ENCODE data around the gene MAD1L1. TPM values are rescaled to one million over a fixed set of nuclear protein-coding genes. Genes with fewer than 3 reads are reported as not detected.
A peak's percentile ranks its signal among the peaks of the same experiment; 100 is the strongest.
"Not testable (repeated sequence)": the region's sequence is repeated elsewhere in the genome, so short reads cannot be mapped to it uniquely, and the experiment has no call there.

The MAD1L1 gene
- total RNA-seq, 2 donors from 2014 or later, result 18.9 to 24.9 TPM

DNA sequence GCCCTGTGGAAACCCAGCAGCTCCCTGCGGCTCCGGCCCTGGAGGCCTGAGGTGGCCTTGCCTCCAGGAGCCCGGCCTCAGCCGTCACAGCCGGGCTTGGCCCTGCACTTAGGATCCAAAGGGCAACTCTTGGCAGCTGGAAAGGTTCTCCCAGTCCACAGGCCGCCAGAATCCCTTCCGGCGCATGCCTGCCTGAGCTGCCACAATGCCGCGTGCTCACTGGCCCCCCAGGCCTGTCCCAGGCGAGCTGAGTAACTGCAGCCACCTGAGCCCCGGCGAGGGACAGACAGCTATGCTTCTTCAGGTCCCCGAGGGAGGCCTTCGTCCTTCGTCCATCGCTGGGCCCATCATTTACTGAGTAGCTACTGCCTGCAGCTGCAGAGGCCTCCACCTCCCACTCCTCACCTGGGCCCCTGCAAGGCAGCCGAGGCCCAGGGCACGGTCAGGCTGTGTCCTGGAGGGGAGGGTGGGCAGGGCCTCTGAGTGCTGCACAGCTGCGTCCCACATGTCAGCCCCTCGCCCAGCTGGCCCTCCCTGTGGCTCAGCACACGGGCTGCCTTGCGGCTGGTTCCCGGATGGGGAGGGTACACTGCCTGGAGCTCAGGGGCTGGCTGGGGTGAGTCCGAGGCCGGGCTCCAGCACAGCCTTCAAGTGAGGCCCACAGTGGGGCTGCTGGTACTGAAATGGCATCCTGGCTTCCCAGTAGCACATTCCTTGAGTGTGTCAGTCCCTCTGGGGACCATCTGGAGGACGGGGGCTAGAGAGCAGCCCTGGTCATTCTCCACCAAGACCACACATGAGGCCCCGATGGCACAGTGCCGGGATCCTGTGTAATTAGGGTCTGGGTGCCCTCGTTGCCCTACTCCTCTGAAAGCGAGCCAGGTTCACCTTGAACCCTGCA, 390.2 kb downstream of the MAD1L1 start:
- DNase-seq (peak; percentile 21), ATAC-seq (peak in 1 of 2 donors; percentile 29)
- intact Hi-C loops (cut with DNase I), result no loop called here

DNA sequence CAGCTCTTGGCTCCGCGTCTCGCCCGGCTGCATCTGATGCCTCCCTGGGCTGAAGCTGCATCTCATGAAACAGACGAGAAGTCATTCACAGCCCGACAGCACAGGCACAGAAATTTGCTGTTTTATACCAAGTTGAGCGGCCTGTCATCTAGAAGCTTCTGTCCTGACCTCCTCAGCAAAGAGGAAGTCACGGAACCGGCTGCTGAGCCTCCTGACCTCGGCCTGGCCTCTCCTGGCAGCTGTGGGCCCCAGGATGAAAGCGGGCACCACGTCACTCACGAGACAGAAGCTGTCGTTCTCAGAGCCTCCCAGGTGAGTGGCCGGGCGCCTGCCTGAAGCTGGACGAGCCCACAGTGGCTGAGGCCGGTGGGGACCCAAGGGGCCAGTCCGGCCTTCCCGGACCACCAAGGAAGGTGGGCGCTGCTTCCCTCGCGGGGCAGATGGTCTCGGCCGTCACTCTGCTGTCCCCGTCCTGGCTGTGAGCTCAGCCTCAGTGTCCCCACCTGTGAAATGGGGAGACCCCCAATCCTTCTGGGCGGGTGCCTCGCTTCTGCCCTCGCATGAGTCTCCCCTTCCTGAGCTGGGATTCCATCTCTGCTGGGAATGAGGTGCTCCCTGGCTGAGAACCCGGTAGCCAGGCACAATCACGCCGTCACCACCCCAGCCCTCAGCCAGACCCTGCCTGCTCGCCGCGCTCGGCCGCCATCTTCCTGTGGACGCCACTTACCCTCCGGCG, 391.3 kb downstream of the MAD1L1 start:
- peak; percentile 15 for DNase-seq
- intact Hi-C loops (cut with DNase I); ATAC-seq: not testable (repeated sequence)

DNA sequence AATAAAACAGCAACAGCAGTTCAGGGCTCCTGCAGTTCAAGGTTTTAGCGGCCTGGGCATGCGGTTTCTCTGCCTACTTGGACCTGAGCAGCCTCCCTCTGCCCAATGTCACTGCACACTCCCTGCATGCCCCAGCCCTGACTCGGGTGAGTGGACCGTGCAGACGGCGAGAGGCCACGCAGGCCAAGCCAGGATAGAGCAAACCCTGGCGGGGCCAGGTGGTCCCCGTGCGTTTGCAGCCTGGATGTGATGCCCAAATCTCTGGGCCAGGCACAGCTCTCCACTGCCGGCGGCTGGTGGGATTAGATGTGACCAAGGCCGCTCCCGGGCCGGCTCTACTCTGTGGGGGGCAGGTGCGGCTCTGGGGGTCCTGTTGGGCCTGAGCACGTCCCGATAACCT, 392.0 kb downstream of the MAD1L1 start:
- intact Hi-C loops (cut with DNase I); ATAC-seq; DNase-seq: not testable (repeated sequence)

DNA sequence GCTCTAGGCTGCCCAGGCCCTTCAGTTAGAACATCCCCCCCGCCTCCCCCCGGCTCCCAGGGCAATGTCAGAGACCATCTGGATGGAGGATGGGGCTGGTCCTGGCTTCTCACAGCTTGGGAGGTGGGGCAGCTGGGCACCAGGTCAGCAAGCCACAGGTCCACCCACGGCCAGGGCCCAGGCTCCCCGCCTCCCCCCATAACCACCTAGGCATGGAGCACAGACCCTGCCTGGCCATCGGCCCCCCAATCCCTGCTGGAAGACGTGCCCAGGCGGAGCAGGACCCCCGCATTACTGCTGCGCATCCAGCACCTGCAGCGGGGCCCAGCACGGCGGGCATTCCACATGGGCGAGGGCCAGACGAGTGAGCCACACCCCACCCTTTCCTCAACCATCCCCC, 393.0 kb downstream of the MAD1L1 start:
- intact Hi-C loops (cut with DNase I), result no loop called here
- ATAC-seq, result no peak
- peak; percentile 12 for DNase-seq

DNA sequence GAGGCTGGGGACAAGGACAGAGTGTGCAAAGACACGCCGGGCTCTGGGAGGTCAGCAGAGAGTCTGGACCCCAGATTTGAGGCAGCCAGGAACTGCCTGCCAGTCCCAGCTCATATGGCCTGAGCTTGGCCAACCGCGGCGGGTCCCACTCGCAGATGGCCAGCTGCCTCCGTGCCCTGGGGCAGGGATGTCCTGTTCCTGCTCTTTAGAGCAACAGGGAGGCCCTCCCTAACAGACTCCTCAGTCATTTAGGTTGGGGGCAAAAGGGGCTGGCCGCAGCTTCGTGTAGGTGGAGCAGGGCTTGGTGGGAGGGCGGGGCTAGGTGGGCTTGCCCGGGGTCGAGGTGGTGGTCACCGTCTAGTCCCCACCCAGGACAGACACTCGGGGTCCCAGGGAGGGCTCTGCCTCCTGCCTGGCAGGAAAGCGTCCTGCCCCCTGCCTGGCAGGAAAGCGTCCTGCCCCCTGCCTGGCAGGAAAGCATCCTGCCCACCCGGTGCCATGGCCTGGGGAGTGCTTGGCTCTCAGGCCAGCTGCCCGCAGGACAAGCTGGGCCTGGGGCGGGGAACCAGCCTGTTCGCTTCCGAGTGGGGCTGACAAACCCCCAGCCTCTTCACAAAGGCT, 393.7 kb downstream of the MAD1L1 start:
- intact Hi-C loops (cut with DNase I); ATAC-seq: not testable (repeated sequence)
- DNase-seq, result peak; percentile 8

DNA sequence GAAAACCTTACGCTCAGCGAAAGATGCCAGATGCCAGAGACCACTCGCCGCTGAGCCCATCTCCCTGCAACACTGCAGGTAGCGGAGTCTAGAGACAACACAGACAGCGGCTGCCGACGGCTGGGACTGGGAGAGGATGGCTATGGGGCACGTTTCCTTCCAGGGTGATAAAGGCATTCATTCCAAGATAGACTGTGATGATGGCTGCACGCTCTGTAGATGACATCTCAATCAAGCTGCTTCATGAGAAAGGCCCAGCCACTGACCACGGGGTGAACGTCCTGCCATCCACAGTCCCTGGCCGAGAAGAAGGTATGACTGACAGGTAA, 394.2 kb downstream of the MAD1L1 start:
- intact Hi-C loops (cut with DNase I); ATAC-seq; DNase-seq: not testable (repeated sequence)

DNA sequence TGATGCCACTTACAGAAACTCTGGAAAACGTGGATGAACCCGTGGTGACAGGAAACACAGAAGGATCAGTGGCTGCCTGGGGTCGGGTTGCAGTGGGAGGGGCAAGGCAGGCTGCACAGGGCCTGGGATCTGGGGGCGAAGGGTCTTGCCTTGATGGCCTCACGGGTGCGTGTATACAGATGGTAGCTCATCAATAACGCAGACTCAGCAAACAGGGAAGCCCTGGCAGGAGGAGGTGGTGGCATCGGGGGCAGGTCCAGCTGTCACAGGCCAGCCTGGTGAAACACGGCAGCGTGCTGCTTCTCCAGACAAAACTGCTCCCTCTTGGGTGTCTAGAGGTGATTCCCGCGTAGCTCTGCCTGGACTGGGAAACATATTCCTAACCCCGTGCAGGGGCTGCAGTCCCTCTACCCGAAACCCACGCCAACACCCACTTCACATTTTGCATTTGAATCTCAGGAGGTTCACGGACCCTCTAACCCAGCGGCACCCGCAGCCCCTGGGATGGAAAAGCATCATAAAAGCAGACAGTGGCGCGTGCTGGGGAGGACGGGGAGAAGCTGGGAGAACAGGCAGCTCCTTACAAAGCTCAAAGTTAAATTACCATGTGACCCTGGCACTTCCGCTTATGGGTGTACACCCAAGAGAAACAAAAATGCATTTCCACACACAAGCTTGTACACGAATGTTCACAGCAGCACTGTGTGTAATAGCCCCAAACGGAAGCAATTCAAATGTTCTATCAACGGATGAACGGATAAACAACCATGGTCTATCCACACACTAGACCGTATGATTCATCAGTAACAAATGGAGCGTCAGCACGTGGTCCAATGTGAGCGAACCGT, 394.8 kb downstream of the MAD1L1 start:
- DNase-seq; intact Hi-C loops (cut with DNase I); ATAC-seq: not testable (repeated sequence)

DNA sequence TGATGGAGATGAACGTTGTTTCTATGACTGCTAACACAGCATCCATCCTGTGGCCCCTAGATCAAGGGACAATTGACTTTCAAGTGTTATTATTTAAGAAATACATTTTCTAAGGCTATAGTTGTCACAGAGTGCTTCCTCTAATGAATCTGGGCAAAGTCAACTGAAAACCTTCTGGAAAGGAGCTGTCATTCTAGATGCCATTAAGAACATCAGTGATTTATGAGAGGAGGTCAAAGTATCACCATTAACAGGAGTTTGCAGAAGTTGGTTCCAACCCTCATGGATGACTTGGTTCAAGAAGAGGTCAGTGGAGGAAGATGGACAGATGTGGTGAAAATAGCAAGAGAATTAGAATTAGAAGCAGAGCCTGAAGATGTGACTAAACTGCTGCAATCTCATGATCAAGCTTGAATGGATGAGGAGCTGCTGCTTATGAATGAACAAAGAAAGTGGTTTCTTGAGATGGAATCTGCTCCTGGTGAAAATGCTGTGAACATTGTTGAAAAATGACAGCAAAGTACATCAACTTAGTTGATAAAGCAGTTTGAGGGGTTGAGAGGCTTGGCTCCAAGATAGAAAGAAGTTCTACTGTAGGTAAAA, 400.7 kb downstream of the MAD1L1 start:
- DNase-seq; ATAC-seq; intact Hi-C loops (cut with DNase I): not testable (repeated sequence)

DNA sequence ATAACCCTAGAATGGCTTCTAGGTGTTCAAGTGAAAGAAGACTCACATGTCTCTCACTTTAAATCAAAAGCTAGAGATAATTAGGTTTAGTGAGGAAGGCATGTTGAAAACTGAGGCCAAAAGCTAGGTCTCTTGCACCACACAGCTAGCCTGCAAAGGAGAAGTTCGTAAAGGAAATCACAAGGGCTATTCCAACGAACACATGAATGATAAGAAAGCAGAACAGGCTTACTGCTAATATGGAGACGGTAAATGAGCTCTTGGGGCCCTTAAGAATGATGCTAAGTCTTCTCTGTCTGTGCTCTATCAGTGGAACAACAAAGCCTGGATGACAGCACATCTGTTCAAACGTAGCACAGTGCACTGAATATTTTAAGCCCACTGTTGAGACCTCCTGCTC, 401.3 kb downstream of the MAD1L1 start:
- DNase-seq; ATAC-seq; intact Hi-C loops (cut with DNase I): not testable (repeated sequence)

DNA sequence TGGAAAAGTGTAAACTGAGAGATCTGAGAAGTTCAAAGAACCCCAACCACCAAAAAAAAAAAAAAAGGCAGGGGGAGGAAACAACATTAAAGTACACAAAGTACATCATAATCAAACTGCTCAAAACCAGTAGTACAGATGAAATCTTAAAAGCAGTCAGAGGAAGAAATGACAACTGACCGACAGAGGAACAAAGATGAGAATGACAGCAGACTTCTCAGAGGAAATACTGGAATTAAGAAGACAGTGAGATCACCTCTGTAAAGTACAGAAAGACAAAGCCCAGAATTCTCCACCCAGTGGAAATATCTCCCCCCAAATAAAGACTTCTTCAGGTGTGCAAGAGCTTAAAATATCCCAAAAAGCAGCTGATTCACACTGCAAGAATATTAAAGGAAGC, 403.1 kb downstream of the MAD1L1 start:
- ATAC-seq; DNase-seq; intact Hi-C loops (cut with DNase I): not testable (repeated sequence)

DNA sequence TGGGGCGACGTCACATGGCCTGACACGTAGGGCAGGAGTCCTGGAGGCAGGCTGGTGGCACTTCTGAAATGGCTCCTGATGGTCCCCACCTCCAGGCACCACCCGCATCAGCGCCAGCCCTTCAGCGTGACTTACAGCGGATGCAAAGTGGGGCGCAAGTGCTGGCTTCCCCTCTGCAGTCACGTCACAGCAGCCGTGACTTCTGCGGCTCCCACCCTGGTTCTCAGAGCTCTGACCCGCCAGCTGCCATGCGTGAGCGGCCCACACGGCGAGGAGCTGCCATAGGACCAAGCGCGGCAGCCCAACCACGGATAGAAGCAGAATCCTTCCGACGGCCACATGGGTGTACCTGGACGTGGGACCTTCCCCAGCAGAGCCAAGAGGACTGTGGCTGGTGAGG, 403.6 kb downstream of the MAD1L1 start:
- intact Hi-C loops (cut with DNase I), result no loop called here
- no peak for ATAC-seq
- DNase-seq, result no peak

DNA sequence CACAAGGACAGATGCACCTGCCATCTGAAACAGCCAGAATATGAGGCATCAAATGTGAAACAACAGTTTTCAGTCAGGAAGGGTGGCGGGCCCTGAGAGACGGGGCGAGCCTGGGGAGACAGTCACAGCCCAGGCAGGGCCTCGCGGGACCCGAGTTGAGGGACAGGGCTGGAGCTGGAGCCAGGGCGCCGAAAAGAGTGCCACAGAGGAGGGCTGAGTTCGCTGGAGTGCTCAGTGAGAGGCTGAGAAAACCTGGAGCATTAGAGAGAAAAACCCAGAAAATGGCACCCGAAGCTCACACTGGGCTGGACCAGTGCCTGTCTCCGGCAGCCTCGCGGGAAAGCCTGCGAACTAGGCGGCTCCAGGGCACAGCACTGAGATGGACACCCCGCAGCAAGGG, 404.6 kb downstream of the MAD1L1 start:
- intact Hi-C loops (cut with DNase I); ATAC-seq; DNase-seq: not testable (repeated sequence)

DNA sequence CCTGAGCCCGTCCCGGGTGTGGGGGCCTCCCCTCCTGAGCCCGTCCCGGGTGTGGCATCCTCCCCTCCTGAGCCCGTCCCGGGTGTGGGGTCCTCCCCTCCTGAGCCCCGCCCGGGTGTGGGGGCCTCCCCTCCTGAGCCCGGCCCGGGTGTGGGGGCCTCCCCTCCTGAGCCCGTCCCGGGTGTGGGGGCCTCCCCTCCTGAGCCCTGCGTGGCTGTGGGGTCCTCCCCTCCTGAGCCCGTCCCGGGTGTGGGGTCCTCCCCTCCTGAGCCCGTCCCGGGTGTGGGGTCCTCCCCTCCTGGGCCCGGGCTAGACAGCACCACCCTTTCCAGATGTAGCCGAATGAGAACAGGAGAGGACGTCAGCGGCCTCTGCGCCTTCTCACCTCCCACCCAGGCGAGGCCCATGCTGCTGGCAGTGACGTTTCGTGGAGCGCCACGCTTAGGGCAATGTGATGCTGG, 405.2 kb downstream of the MAD1L1 start:
- DNase-seq; intact Hi-C loops (cut with DNase I); ATAC-seq: not testable (repeated sequence)

DNA sequence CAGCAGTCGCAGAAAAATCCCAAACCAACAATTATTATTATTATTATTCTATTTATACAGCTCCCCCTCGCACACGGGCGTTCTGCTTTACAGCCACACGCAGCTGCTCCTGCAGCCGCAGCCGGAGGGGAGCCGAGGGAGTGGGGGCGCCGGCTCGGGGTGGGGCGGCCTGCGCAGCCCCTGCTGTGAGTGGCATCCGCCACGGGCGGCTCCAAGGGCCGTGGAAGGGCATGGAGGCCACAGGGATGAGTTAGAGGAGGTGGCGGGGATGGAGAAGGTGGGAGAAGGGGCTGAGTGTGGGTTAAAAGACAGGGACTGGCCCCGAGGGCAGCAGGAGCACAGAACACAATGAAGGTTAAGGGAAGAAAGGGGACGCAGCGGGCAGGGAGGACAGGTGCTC, 405.8 kb downstream of the MAD1L1 start:
- intact Hi-C loops (cut with DNase I); DNase-seq; ATAC-seq: not testable (repeated sequence)

DNA sequence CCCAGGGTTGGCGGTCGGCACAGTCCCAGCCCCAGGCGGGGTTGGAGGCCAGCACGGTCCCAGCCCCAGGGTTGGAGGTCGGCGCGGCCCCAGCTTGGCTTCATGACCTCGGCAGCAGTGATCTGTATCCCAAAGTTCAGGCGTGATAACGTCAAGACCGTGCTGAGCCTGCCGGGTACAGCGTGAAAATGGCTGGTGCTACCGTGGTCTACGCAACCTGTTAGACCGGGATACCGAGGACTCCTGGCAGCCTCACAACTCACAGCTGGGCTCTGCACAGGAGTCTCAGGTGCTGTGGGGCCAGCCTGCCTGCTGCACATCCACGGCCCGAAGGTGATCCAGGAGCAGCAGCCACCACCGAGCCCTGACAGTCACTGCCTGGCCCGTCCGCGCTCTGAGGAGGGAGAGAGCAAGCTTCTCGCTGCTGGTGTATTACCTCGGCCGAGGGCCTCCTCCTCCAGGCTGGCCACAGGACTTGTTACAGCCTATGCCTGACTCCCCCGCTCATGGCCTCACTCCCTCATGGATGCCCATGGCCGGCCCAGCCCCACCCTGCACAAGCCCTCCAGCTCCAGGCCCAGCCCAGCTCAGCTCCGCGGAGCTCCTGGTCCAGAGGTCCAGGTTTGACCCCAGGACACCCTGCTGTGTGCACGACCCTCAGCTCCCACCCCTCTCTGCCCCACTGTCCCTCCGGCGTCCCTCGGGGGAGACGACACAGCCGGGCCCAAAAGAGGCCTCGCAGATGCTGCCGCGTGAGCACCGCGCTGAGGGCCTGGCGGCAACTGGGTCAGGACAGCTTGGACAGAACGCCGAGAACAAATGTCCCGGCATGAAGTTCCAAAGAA, 406.6 kb downstream of the MAD1L1 start:
- ATAC-seq (peak in 1 of 2 donors; percentile 38), DNase-seq (no peak)

DNA sequence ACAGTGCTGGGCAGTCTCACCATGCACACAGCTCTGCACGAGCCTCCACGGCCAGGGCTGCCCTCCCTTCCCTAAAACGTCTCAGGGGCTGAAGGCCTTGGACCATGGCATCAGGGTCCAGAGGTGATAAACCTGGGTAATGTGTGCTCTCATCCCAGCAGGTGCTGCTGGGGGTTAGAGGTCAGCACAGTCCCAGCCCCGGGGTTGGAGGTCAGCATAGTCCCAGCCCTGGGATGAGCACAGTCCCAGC, 407.2 kb downstream of the MAD1L1 start:
- intact Hi-C loops (cut with DNase I), result not testable (repeated sequence)

More for the DNA sequence above, 406.6 kb downstream of the MAD1L1 start:
- intact Hi-C loops (cut with DNase I), result no loop called here

DNA sequence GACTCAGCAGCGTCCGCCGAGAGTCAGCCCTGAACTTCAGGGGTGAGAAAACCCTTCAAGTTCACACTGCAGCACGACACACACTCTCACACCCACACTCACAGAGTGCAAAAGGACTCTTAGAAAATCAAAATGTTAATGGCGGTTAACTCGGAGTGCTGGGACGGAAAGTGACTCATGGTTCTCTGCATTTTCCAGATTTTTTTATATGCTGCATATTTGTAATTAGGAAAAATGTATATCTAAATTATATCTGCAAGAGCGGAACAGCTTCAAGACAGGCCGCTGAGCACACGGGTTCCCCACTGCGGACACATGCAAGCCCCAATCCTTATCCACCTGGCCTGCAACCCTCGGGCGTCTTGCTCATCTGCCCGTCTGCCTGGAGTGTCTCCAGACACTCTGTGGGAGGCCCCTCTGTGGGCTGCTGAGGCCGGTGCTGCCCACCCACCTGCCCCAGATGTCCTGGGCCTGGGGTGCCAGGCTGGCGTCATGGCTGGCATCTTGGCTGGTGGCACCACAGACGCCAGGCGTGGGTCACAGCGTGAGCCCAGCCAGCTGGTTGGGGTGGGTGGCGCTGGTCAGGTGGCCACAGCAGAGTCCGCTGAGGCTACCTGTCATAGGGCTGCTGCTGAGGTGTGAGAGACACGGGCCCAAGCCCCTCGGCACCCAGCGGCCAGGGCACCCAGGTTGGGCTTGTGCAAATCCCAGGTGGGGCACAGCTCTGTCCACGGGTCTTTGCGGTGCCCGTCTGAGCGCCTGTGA, 407.7 kb downstream of the MAD1L1 start:
- intact Hi-C loops (cut with DNase I); DNase-seq; ATAC-seq: not testable (repeated sequence)

More for the DNA sequence above, 407.2 kb downstream of the MAD1L1 start:
- not testable (repeated sequence) for ATAC-seq, DNase-seq
